Activated naive CD4-positive, alpha-beta T cell (primary cell): ENCODE measurements around the gene ST3GAL3.

Source experiments
- DNase-seq, 4 experiments: peaks; one replicate each; lab custom pipeline; 2025; lab: John Stamatoyannopoulos, UW

Gene ST3GAL3

DNA sequence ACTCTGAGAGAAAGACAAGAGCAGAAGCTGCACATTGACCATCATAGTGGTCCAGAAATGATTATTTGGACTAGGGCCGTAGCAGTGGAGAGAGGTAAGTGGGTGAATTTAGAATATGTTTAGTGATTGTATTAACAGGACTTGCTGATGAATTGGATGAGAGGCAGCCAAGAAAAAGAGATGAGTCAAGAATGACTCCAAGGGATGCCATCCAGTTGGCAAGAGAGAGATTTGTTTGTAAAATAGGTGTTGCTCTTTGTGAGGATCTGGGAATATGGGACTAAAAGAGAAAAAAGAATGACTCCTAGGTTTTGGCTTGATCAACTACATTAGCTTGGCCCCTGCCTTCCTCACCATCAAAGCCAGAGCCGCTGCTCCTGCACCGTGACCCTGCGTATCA lies 172.1 kb downstream of the ST3GAL3 start:
- DNase-seq = no peak

DNA sequence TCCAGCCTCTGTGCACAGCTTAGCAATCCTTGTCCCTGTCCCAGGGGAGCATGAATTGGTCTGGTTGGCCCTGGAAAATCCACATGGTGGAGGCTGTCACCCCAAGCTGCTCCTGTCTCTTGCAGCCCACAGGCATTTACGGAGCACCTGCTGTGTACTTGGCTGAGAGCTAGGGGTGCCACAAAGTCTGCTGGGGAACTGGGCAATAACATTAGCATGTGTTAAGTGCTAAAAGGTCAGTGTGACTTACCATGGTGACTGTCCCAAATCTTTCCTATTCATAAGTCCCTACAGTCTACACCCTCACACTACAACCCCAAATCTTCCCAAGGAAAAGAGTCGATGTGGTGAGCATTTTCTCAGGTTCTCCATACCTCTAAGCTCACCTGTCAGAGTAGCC lies 172.7 kb downstream of the ST3GAL3 start:
- no peak for DNase-seq

DNA sequence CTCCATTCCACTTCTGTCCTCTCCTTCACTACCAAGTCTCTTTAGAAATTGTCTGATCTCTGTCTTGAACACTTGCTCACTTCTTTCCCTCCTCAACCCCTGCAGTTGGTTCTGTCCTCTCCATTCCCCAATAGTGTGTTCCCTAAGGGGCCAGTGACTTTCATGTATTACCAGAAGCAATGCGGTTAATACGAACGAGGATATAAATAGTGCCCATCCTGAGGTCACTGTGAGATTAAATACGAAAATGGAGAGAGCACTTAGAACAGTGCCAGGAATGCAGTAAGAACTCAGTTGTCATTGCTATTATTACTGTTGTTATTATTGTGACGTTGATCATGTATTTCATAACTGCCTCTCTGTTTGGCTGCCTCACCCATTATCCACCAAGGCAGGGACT lies 173.3 kb downstream of the ST3GAL3 start:
- DNase-seq = no peak

DNA sequence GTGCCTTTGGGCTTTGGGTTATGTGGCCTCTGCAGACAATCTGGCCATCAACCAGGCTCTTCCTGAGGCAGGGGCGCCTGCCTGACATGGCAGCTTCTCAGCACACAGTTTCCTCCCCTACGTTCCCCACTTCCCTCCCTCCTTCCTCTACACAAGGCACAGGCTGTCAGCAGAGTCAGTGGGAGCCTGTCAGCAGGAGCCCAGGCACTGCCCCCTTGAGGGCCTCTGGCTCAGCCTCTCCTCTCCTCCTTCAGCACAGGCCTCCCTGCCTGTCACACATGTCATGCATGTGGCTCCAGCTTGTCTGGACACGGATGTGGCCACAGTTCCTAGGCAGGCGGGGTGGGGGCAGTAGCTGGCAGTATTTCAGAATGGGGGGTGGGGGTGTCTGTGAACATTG lies 174.1 kb downstream of the ST3GAL3 start:
- DNase-seq = no peak

DNA sequence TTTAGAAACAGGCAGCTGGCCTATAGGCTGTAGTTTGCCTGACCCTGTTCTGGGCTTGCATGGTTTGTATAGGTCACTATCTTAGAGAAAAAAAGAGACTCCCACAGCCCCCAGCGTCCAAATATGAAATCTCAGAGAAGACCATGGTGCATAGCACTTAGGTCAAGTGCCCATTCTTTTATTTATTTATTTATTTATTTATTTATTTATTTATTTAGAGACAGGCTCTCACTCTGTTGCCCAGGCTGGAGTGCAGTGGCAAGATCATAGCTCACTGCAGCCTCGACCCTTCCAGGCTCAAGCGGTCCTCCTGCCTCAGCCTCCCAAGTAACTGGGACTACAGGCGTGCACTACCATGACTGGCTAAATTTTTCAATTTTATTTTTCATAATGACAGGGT lies 175.4 kb downstream of the ST3GAL3 start:
- DNase-seq = no peak

DNA sequence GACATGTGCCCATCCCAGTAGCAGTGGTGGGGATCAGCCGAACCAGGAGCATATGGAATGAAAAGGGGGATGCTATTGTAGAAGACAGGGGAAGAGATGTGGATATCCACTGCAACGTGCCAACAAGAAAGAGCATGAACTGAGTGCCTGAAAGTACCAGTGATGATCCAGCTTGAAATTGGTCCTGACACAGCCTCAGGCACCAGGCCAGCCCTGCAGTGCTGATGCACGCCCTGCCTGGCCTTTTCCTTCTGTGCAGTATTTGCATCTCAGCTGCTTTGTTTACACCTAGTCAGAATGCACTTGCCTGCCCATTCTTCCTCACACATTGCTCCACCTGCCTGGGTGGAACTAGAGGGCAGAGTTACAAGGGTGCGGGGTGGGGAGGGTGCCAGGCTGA lies 176.0 kb downstream of the ST3GAL3 start:
- no peak for DNase-seq

DNA sequence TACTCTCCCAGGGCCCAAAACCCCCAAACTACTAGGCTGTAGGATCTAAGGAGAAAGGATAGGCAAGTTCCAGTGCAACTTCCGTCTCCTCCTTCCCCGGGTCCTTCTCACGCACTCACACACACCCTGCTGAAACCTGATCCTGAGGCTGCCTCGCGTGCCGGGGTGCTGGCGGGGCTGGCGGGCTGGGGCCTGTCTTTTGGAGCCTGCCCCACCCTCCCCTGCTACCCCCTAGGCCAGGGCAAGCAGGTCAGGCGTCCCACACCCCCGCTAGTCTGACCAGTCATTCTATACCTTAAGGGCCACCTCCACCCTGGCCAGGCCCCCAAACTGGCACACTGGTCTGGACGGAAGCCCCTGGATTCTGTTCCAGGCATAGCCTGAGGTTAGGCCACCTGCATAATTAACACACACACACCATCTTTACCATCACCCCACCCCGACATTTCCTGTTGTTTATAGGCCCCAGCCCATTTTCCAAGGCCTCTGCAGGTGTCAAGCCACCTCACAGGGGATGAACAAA lies 178.0 kb downstream of the ST3GAL3 start:
- DNase-seq = no peak

DNA sequence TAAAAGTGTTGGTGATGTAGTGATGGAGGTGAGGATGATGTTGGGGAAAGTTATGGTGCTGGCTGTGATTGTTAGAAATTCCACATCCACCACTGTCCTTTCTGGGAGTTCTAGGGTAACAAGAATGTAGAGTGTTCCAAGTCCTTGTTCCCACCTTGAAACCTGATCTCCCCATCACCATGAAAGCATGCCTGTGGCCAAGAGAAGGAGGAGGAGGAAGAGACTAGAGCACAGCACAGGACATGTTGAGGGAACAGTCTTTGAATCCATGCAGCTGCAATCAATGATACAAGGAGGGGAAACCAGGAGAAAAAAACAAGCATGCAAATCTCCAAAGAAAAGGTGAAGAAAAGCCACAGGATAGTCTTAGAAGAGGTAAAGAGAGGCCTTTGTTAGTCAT lies 180.4 kb downstream of the ST3GAL3 start:
- no peak for DNase-seq

DNA sequence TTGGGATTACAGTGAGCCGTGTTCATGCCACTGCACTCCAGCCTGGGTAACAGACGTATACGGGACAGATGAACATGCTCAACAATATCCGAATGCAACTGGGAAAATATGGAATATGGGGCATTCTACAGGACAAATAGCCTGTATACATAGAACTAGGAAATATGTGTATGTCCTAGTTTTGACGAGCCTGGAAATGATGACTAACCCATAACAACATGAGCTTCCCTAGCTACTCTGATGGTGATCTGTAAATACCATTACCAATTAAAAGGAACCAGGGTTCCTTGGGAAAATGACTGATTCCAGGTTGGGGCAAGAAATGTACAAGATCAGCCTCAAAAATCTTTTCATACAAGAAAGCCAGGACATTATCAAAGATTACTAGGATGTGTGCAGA lies 183.5 kb downstream of the ST3GAL3 start:
- no peak for DNase-seq

DNA sequence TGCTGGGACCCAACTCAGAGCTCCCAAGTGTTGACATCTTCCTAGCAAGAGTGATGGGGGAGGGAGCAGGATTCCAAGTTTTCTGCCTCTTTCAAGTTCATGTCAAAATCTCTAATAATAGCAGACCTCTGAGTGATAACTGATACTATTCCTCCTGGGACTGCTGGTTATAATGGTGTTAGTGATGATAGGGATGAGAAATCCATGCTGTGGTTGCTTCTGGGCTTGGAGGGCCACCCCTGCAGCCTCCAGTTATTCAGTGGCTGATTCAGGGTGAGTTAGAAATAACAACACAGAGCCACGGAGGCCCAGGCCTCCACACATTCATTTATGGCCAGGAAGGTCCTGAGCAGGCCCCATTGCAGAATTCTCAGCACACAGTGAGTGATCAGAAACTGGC lies 185.7 kb downstream of the ST3GAL3 start:
- no peak for DNase-seq

DNA sequence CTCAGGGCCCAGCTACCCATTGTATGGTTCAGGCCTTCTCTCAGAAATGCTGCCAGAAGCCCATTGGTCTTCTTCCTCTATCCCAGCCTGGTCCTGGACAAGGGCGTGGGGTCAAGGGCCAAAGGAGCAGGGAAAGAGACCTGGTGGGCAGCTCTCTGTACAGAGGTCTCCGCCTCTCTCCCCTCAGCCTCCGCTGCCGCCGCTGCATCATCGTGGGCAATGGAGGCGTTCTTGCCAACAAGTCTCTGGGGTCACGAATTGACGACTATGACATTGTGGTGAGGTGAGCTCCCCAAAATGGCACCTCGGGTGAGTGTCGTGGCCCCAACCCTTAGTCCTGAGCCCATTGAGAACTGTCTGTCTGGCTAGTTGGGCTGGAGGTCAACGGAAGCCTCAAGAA lies 191.6 kb downstream of the ST3GAL3 start:
- no peak for DNase-seq

DNA sequence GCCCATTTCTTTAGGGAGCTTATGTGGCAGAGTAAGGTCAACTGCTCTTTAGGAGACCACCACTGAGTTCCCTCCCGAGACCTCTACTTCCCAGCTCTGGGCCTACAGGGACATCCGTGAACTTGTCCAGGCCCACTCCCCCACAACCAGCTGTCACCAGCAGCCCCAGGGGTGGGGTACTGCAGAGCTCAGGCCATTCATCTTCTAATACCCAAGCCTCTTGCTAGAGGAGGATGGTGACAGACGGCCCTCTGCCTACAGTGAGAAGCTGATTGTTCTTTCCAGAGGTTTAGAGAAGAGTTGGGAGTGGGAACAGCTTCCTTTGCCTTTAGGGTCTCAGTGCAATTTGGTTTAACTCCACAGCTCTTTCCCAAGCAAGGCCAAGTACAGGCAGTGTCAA lies 193.1 kb downstream of the ST3GAL3 start:
- no peak for DNase-seq

DNA sequence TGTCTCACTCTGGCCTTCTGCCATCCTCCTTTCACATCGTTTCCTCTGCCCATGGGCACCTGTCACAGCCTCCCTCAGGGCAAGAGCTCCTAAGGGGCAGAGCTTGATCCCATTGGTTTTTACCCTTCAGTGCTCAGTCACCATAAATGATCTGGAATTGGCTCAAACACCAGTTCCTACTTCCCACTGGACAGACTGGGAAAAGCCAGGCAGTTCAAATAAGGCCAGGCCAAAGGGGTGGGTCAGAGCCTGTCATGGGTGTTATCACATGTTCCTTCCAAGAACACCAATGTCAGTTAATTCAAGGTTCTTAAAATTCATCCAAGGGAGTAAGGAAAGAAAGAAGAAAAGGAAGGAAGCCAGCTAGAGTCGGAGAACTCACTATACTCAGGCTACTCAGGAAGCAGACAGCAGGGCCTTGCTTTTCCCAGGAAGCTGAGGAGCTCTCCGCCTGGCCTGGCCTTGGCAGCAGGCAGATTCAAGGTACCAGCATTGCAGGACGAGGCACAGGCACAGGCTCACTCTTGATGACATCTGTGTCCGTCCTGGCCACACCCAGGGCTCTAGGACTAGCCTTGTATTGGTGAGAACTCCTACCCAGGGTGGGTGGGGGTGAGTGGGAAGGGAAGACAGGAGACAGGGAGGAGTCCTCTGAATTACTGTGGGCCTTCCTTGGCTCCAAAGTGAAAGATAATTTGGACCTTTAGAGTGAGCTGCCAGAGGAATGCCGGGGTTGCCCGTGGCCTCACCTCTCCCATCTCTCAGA lies 194.0 kb downstream of the ST3GAL3 start:
- DNase-seq = no peak

DNA sequence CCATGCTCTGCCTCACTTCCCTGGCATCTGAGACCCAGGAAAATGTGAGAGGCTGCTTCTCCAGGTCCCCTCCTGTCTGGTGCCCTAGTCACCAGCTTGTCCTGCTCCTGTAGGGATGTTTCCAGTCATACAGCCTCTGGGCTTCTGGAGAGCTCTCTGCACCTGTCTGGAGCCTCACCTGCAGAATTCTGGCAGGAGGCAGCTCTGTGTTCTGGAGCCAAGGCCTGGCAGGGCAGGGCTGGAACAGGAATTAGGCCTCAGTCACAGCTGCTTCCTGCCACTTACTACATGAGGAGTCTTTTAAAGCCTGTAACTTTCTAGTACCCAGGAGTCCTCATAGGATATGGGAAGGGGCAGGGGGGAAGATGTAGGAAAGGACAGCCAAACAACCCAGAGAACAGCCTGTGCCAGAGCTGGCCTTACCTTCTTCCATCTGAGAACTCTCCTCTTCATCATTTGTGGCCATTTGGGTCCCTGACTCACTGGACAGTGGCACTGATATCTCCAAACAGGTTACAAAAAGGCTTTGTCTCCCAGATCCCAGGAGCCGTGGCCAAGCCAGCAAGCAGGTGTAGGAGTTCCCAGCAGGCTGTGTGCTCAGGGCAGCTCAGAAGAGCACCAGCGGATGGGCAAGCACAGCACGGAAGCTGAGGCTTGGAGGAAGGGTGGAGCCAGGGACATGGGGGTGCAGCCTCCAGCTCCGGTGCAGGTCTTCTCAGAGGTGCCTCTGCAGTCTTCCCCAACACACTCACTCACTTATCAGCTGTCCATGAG lies 194.9 kb downstream of the ST3GAL3 start:
- no peak for DNase-seq

DNA sequence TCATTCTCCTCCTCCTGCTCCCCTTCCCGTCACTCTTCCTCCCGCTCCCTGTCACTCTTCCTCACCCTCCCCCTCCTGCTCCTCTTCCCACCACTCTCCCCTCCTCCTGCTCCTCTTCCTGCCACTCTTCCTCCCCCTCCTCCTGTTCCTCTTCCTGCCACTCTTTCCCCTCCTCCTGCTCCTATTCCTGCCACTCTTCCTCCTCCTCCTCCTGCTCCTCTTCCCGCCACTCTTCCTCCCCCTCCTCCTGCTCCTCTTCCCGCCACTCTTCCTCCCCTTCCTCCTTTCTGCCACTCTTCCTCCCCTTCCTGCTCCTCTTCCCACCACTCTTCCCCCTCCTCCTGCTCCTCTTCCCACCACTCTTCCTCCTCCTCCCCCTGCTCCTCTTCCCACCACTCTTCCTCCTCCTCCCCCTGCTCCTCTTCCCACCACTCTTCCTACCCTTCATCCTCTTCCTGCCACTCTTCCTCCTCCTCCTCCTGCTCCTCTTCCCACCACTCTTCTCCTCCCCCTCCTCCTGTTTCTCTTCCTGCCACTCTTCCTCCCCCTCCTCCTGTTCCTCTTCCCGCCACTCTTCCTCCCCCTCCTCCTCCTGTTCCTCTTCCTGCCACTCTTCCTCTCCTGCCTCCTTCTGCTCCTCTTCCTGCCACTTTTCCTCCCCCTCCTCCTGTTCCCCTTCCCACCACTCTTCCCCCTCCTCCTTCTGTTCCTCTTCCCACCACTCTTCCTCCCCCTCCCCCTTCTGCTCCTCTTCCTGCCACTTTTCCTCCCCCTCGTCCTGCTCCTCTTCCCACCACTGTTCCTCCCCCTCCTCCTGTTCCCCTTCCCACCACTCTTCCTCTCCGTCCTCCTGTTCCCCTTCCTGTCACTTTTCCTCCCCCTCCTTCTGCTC lies 197.6 kb downstream of the ST3GAL3 start:
- no peak for DNase-seq

DNA sequence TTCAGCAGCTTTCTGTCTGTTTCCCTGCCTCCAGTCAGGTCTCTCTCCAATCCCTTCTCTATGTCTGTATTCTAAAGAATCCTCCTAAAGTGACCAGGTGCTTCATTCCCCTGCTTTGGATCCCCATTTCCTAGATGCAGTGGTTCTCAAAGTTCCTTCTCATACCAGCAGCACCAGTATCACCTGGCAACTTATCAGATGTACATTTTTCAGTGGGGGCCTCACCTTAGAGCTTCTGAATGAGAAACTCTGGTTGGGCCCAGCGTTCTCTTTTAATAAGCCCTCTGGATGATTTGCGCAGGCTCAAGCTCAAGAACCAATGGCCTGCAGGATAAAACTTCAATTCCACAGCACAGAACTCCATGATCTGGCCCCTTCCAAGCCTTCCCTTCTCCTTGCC lies 200.9 kb downstream of the ST3GAL3 start:
- no peak for DNase-seq

DNA sequence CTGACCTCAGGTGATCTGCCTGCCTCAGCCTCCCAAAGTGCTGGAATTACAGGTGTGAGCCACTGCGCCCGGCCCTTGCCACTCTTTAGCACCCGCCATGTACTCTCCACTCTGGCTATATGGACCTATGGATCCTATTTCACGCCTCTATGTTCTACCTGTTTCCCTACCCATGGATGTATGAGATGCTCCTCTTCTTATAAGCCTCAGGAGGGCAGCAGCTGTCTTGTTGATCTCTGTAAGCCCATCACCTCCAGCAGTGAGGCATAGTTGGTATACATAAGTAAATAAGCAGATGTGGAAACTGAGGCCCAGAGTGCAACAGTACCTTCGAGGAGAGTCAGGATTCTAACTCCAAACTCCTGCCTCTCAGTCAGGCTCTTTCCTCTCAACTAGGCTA lies 201.5 kb downstream of the ST3GAL3 start:
- no peak for DNase-seq

DNA sequence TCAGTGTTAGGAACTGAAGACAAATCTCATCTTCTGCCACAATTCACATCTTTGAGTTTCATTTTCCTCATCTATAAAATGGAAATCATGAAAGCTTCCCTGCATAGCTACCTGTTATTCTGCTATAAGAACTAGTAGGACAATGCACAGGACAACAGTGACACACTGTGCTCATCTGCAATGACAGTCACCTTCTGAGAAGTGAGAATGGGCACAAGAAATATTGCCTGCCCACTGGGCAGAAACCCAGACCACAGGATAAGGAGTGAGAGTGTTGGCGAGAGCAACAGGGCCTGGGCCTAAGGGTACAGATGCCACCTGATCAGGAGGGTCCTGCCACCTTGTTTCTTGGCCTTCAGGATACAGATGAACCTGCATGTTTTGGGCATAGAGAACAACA lies 203.0 kb downstream of the ST3GAL3 start:
- DNase-seq = no peak

DNA sequence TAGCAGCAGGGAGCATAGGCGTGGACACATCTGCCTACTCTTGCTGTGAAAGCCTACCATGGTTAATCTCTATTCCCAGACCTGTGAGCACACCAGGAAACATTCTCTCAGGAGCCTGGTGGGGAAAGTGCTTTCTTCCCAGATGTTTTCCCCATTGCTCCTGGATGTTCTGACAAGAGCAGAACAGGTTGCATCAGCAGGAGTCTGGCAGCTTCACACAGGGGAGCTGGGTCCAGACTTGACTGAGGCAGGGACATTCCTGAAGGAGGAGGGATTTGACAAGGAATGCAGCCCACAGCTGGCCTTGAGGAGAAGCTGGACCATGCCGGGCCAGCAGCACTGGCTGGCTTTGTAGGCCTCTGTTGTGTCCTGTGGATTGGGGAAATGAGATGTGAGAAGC lies 205.3 kb downstream of the ST3GAL3 start:
- DNase-seq = no peak

DNA sequence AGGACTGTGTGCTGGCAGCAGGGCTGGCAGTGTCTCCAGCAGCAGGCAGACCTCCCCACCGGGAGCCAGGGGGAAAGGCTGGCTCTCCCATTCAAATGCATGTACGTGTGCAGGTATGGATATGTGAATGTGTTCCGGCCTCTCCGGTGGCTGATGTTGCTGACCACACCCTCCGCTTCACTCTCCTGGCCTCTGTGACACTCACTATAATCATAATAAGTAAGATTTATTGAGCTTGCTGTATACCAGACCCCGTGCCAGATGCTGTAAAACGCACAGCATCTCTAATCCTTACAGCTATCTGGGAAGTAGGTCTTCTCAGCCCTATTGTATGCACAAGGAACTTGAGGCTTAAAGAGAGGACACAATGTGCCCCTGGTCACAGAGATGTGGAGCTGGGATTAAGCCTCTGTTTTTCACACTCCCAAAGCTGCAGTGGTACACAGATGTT lies 205.7 kb downstream of the ST3GAL3 start:
- no peak for DNase-seq

DNA sequence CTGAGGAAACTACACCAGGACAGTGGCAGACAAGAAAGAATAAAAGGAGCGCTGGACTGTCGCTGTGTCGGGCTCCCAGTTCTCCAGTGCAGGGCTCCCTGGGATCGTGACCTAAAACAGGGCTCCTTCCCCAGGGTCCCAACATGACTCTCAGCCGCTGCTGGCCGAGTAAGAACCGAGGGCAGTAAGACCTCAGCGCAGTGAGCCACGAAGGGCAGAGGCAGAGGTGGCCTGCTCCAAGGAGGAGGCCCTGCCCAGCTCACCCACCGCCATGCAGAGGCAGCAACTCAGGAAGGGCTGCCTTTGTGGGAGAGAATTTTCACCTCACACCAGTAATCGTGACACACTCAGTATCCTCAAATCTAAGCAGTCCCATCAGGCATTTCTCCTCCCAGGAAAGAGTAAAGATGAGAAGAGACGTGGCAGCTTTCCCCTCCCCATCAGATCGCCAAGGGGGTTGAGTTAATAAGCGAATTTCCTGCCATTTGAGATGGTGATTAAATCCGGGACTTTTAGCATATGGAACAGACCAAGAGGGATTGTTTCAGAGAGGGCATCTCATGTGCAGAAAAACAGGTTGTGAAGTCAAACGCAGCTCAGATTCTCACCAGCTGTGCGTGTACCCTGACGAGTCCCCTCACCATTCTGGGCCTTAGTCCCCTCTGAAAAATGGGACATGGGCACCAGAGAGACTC lies 206.5 kb downstream of the ST3GAL3 start:
- no peak for DNase-seq
